Activated naive CD8-positive, alpha-beta T cell treated with anti-CD3 and anti-CD28 coated beads, Interleukin-2, amount 50 U/mL, for 24 hours (primary cell): ENCODE measurements around the gene OTOG.

Source experiments
- ATAC-seq: fragments of 150-1000 bp; cut with Tn5 transposase; one replicate; pipeline ENCODE4 v1.10.0; 2021
- DNase-seq: peaks from one replicate; pipeline ENCODE4 v3.0.0; 2021
- H3K27ac Mint-ChIP-seq: one replicate; pipeline ENCODE4 v1.8.0; 2021; ENCODE audit warnings: mild to moderate bottlenecking, mixed read lengths
- H3K27me3 Mint-ChIP-seq: one replicate; pipeline ENCODE4 v1.8.0; 2021; ENCODE audit warnings: mixed read lengths
- H3K36me3 Mint-ChIP-seq: one replicate; pipeline ENCODE4 v1.8.0; 2021; ENCODE audit warnings: low read depth, mixed read lengths
- H3K4me1 Mint-ChIP-seq: one replicate; pipeline ENCODE4 v1.8.0; 2021; ENCODE audit warnings: mixed read lengths
- H3K4me3 Mint-ChIP-seq: one replicate; pipeline ENCODE4 v1.8.0; 2021; ENCODE audit warnings: mild to moderate bottlenecking, moderate library complexity, mixed read lengths
- H3K9me3 Mint-ChIP-seq: one replicate; pipeline ENCODE4 v1.8.0; 2021; ENCODE audit warnings: mixed read lengths

The OTOG gene

GRCh38 chr11:17572359-17572690 lies 25.3 kb downstream of the OTOG start:
- Mint-ChIP-seq H3K27ac (no peak overlapping the region), H3K4me1 (no peaks in the 10 kb centered on the region), H3K9me3 (no peaks in the 10 kb centered on the region), H3K4me3 (no peak overlapping the region), H3K36me3 (no peaks in the 10 kb centered on the region), H3K27me3 (peaks cover 4% of the 10 kb centered on the region)
- no peak for DNase-seq
- no peak for ATAC-seq

- Mint-ChIP-seq H3K27ac (no peak overlapping the region), H3K4me3 (no peak overlapping the region), H3K4me1 (no peaks in the 10 kb centered on the region), H3K36me3 (no peaks in the 10 kb centered on the region), H3K27me3 (peaks cover 4% of the 10 kb centered on the region), H3K9me3 (no peaks in the 10 kb centered on the region)
- ATAC-seq (no peak), DNase-seq (no peak)
Observed at GRCh38 chr11:17572791-17573460, 25.9 kb downstream of the OTOG start.

- Mint-ChIP-seq H3K36me3 (no peaks in the 10 kb centered on the region), H3K27me3 (peaks cover 4% of the 10 kb centered on the region), H3K27ac (no peak overlapping the region), H3K9me3 (no peaks in the 10 kb centered on the region), H3K4me1 (no peaks in the 10 kb centered on the region), H3K4me3 (no peak overlapping the region)
- no peak for ATAC-seq
- DNase-seq = no peak
Observed at GRCh38 chr11:17573526-17573925, 26.5 kb downstream of the OTOG start.

GRCh38 chr11:17574141-17575091 lies 27.4 kb downstream of the OTOG start:
- no peaks in the 10 kb centered on the region for H3K9me3 Mint-ChIP-seq
- no peak for ATAC-seq
- peaks cover 4% of the 10 kb centered on the region for H3K27me3 Mint-ChIP-seq
- no peak overlapping the region for H3K4me3 Mint-ChIP-seq
- H3K36me3 Mint-ChIP-seq = no peaks in the 10 kb centered on the region
- DNase-seq = no peak
- H3K27ac Mint-ChIP-seq = no peak overlapping the region
- H3K4me1 Mint-ChIP-seq = no peaks in the 10 kb centered on the region

GRCh38 chr11:17575431-17576425 lies 28.7 kb downstream of the OTOG start:
- Mint-ChIP-seq H3K27me3 (peaks cover 4% of the 10 kb centered on the region), H3K36me3 (no peaks in the 10 kb centered on the region), H3K9me3 (no peaks in the 10 kb centered on the region), H3K27ac (no peak overlapping the region), H3K4me3 (no peak overlapping the region), H3K4me1 (no peaks in the 10 kb centered on the region)
- DNase-seq (no peak), ATAC-seq (no peak)

- ATAC-seq (no peak), DNase-seq (no peak)
- Mint-ChIP-seq H3K36me3 (no peaks in the 10 kb centered on the region), H3K27ac (no peak overlapping the region), H3K9me3 (no peaks in the 10 kb centered on the region), H3K27me3 (peaks cover 2% of the 10 kb centered on the region), H3K4me1 (no peaks in the 10 kb centered on the region), H3K4me3 (no peak overlapping the region)
Observed at GRCh38 chr11:17578296-17578695, 31.2 kb downstream of the OTOG start.

GRCh38 chr11:17578958-17579357 lies 31.9 kb downstream of the OTOG start:
- no peak overlapping the region for H3K27ac Mint-ChIP-seq
- no peaks in the 10 kb centered on the region for H3K36me3 Mint-ChIP-seq
- H3K4me1 Mint-ChIP-seq = no peaks in the 10 kb centered on the region
- H3K4me3 Mint-ChIP-seq = no peak overlapping the region
- no peaks in the 10 kb centered on the region for H3K9me3 Mint-ChIP-seq
- H3K27me3 Mint-ChIP-seq = peaks cover 2% of the 10 kb centered on the region
- no peak for DNase-seq
- no peak for ATAC-seq

GRCh38 chr11:17579451-17579850 lies 32.4 kb downstream of the OTOG start:
- no peaks in the 10 kb centered on the region for H3K36me3 Mint-ChIP-seq
- ATAC-seq (no peak), DNase-seq (no peak)
- peaks cover 2% of the 10 kb centered on the region for H3K27me3 Mint-ChIP-seq
- no peaks in the 10 kb centered on the region for H3K9me3 Mint-ChIP-seq
- H3K4me1 Mint-ChIP-seq = no peaks in the 10 kb centered on the region
- H3K27ac Mint-ChIP-seq = no peak overlapping the region
- H3K4me3 Mint-ChIP-seq = no peak overlapping the region

- Mint-ChIP-seq H3K36me3 (no peaks in the 10 kb centered on the region), H3K4me1 (no peaks in the 10 kb centered on the region), H3K27ac (no peak overlapping the region), H3K4me3 (no peak overlapping the region), H3K9me3 (no peaks in the 10 kb centered on the region), H3K27me3 (peaks cover 2% of the 10 kb centered on the region)
- ATAC-seq (no peak), DNase-seq (no peak)
Observed at GRCh38 chr11:17580271-17580670, 33.2 kb downstream of the OTOG start.

GRCh38 chr11:17581036-17581731 lies 34.1 kb downstream of the OTOG start:
- peaks cover 4% of the 10 kb centered on the region for H3K27me3 Mint-ChIP-seq

GRCh38 chr11:17581732-17582053 lies 34.6 kb downstream of the OTOG start:
- ATAC-seq (no peak), DNase-seq (no peak)
- H3K27ac Mint-ChIP-seq = no peak overlapping the region
- no peak overlapping the region for H3K4me3 Mint-ChIP-seq
- H3K36me3 Mint-ChIP-seq = no peaks in the 10 kb centered on the region
- H3K27me3 Mint-ChIP-seq = peaks cover 4% of the 10 kb centered on the region
- H3K4me1 Mint-ChIP-seq = no peaks in the 10 kb centered on the region
- no peaks in the 10 kb centered on the region for H3K9me3 Mint-ChIP-seq

More at GRCh38 chr11:17581036-17581731, 34.1 kb downstream of the OTOG start:
- Mint-ChIP-seq H3K36me3 (no peaks in the 10 kb centered on the region), H3K9me3 (no peaks in the 10 kb centered on the region), H3K27ac (no peak overlapping the region), H3K4me1 (no peaks in the 10 kb centered on the region), H3K4me3 (no peak overlapping the region)
- ATAC-seq (no peak), DNase-seq (no peak)

- H3K4me1 Mint-ChIP-seq = no peaks in the 10 kb centered on the region
Observed at GRCh38 chr11:17585911-17586695, 39.0 kb downstream of the OTOG start.

GRCh38 chr11:17588166-17588565 lies 41.1 kb downstream of the OTOG start:
- DNase-seq (no peak), ATAC-seq (no peak)
- Mint-ChIP-seq H3K4me3 (no peak overlapping the region), H3K27me3 (peaks cover 10% of the 10 kb centered on the region), H3K27ac (no peak overlapping the region), H3K9me3 (no peaks in the 10 kb centered on the region), H3K4me1 (no peaks in the 10 kb centered on the region), H3K36me3 (no peaks in the 10 kb centered on the region)

More at GRCh38 chr11:17585911-17586695, 39.0 kb downstream of the OTOG start:
- H3K36me3 Mint-ChIP-seq = no peaks in the 10 kb centered on the region
- peaks cover 7% of the 10 kb centered on the region for H3K27me3 Mint-ChIP-seq
- DNase-seq (no peak), ATAC-seq (no peak)
- H3K27ac Mint-ChIP-seq = no peak overlapping the region
- no peaks in the 10 kb centered on the region for H3K9me3 Mint-ChIP-seq
- H3K4me3 Mint-ChIP-seq = no peak overlapping the region
